Measurements from ENCODE around the gene GSTM1.
A peak's percentile ranks its signal among the peaks of the same experiment; 100 is the strongest.
"Not testable (repeated sequence)": the region's sequence is repeated elsewhere in the genome, so short reads cannot be mapped to it uniquely, and the experiment has no call there.

Gene GSTM1

DNA sequence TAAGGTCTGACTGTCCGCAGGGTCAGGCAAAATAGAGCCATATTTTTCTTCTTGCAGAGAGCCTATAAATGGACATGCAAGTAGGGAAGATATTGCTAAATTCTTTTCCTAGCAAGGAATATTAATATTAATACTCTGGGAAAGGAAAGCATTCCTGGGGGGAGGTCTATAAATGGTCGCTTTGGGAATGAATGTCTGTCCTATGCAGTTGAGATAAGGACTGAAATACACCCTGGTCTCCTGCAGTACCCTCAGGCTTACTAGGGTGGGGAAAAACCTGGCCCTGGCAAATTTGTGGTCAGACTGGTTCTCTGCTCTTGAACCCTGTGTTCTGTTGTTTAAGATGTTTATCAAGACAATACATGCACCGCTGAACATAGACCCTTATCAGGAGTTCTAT lies 15.3 kb downstream of the GSTM1 start:
- DNase-seq (ENCODE audit: low read depth) = not testable (repeated sequence)

DNA sequence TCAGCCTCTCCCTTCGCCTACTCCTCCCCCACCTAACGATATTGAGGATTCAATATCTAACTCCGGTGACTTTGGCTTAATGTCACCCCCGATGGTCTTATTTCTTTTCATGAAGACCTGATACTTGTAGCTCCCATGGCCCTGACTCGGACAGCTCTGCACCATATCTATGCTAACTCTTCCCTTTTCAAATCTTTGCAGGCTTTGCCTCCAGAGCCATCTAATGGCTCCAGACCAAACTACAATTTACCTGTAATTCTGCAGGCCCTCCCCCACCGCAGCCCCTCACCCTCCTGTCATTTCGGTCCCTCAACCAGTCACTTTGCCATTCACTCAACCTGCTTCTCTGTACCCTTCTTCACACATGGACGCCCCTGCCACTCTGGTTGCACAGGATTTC lies 16.6 kb downstream of the GSTM1 start:
- DNase-seq (ENCODE audit: low read depth) = no peak

DNA sequence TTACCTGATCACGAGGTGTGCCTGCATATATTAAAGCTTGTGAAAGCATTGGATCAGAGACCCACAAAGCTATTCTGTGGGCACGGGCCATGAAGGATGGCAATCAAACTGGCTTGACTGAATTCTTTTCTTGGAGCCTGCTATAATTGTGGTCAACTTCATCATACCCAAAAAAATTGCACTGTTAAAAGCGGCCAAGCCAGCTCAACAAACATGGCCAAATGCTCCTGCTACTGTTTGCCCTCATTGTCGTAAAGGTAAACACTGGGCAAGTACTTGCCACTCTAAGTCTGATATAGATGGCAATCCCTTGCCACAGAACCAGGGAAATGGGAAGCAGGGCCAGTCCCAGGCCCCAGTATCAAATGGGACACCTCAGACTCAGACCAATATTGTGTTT lies 17.8 kb downstream of the GSTM1 start:
- DNase-seq (ENCODE audit: low read depth) = peak; percentile 0

- DNase-seq (ENCODE audit: low read depth) = peak; percentile 0
Measured at GRCh38 chr1:109708949-109709348, 21.3 kb downstream of the GSTM1 start.

GRCh38 chr1:109709822-109710221 lies 22.2 kb downstream of the GSTM1 start:
- DNase-seq (ENCODE audit: low read depth) = peak; percentile 0

DNA sequence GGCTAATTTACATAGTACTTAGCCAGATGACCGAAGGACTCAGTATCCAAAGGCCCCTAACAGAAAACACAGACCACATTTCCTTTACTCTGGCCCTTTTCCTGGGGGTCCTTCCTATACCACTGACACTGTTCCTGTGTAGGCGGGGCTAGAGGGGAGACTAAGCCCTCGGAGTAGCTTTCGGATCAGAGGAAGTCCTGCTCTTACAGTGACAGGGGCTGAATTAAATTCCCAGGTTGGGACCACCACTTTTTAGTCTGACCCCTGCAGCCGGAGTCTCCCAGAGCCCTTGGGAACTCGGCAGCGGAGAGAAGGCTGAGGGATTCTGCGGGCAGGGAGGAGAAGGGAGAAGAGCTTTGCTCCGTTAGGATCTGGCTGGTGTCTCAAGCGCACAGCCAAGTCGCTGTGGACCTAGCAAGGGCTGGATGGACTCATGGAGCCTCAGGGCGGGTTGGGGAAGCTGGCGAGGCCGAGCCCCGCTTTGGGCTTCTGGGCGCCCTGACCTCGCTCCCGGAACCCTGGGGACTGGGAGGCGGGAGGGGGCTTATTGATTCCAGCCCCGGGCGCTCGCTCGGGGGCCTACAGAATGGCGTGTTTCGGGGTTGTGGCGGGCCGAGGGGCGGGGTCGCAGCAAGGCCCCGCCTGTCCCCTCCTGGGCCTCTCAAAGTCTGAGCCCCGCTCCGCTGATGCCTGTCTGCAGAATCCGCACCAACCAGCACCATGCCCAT lies 24.1 kb downstream of the GSTM1 start, which contains the start of gene GSTM5:
Gene GSTM5 (plus strand): TSS at position 659 of the 728 bp plus-strand sequence. CDS start 62 bp downstream, at position 721.
- peak; percentile 0 for DNase-seq (ENCODE audit: low read depth)

GRCh38 chr1:109712321-109712864 lies 24.8 kb downstream of the GSTM1 start:
- peak; percentile 0 for DNase-seq (ENCODE audit: low read depth)

DNA sequence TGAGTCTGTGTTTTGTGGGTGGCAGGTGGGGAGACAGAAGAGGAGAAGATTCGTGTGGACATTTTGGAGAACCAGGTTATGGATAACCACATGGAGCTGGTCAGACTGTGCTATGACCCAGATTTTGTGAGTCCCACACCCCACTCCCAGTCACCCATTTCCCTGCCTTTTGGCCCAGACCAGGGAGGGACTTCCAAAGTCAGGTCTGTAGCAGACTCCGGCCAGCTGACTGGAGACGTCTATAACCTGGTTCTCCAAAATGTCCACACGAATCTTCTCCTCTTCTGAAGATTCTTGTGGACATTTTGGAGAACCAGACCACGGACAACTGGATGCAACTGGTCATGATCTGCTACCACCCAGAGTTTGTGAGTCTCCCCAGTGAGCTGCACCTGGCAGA lies 26.0 kb downstream of the GSTM1 start:
- peak; percentile 0 for DNase-seq (ENCODE audit: low read depth)

- peak; percentile 0 for DNase-seq (ENCODE audit: low read depth)
Measured at GRCh38 chr1:109714661-109715372, 27.2 kb downstream of the GSTM1 start.

GRCh38 chr1:109716121-109716520 lies 28.5 kb downstream of the GSTM1 start:
- no peak for DNase-seq (ENCODE audit: low read depth)

GRCh38 chr1:109716570-109717090 lies 29.0 kb downstream of the GSTM1 start:
- no peak for DNase-seq (ENCODE audit: low read depth)

DNA sequence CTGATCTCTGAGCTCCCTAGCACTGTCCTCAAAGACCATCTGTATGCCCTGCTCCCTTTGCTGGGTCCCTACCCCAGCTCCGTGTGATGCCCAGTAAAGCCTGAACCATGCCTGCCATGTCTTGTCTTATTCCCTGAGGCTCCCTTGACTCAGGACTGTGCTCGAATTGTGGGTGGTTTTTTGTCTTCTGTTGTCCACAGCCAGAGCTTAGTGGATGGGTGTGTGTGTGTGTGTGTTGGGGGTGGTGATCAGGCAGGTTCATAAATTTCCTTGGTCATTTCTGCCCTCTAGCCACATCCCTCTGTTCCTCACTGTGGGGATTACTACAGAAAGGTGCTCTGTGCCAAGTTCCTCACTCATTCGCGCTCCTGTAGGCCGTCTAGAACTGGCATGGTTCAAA lies 30.1 kb downstream of the GSTM1 start:
- DNase-seq (ENCODE audit: low read depth) = no peak

DNA sequence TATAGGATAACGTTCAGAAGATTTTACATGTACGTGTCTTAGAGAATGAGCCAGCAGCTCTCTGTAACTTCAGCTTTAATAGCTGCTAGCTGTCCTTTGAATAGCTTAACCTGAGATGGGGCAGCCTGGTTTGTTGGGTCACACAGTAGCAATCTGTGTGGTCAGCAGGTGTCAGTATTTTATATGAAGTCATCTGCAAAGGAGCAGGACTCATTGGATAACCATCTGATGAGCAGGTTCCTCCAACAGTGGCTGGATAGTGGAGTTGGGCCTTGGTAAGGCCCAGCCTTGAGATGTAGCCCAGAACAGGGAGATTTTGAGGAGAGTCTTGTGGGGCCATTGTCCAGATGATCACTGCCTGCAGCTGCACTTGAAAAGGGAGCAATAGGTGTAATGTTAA lies 30.9 kb downstream of the GSTM1 start:
- no peak for DNase-seq (ENCODE audit: low read depth)

GRCh38 chr1:109719337-109719837 lies 31.8 kb downstream of the GSTM1 start:
- peak; percentile 68 for DNase-seq (ENCODE audit: low read depth)

DNA sequence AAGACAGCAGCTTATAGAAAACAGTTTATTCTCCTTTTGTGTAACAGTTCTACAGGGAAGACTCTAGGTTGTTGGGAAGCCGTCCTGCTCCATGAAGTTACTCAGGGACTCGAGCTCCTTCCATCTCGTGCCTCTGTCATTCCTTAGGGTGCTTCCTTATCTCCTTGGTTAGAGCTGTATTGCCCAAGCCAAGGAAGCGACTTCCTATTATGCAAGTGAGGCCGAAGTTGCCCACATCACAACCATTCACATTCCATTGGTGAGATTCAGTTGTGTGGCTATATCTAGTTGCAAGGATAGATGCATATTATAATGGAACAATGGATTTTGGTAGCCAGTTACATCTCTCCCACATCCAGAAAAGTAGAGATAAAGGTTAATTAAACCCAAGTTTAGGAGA lies 33.4 kb downstream of the GSTM1 start:
- DNase-seq (ENCODE audit: low read depth) = peak; percentile 9

GRCh38 chr1:109721971-109722370 lies 34.4 kb downstream of the GSTM1 start:
- no peak for DNase-seq (ENCODE audit: low read depth)

DNA sequence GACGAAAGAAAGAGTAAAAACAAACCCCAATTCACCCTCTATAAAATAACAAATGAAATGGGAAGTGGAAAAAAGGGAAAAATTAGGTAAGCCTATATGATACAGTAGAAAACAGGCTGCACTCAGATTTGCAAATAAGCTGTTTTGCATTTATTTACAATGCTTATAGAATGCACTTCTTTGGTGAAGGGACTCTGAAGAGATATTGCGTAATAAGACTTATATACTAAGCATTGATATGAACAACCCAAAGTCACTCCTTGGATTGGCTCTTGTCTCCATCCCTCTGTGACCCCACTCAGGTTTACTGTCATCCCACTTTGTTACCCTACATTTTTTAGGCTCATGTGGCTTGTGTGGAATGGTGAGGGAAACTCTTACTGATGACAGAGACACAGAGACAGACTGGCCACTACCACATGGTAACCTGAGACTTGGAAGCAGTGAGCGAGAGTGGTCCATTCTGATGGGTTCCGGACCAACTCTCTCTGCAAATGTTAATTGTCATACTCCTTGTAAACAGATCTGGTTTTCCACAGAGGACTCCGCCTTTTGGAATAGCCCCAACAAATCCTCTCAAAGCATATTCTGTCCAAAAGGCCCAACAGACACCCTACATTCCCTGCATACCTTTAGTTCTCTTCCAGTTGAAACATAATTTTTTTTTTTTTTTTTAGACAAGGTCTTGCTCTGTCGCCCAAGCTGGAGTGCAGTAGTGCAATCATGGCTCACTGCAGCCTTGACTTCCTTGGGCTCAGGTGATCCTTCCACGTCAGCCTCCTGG lies 35.5 kb downstream of the GSTM1 start:
- peak; percentile 25 for DNase-seq (ENCODE audit: low read depth)

DNA sequence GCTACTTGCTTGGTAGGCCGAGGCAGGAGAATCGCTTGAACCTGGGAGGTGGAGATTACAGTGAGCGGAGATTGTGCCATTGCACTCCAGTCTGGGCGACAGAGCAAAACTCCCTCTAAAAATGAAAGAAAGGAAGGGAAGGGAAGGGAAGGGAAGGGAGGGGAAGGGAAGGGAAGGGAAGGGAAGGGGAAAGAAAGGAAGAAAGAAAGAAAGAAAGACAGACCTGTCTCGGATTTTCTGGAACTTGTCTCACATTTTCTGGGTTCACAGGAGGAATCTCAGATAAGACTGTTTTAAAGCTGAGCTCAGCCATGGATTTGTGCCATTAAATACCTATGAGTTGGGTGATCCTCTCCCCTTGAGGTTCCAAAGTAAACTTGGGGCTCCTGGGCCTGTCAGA lies 37.3 kb downstream of the GSTM1 start:
- DNase-seq (ENCODE audit: low read depth) = no peak

- DNase-seq (ENCODE audit: low read depth) = no peak
Measured at GRCh38 chr1:109725510-109725909, 37.9 kb downstream of the GSTM1 start.

- no peak for DNase-seq (ENCODE audit: low read depth)
Measured at GRCh38 chr1:109726007-109726406, 38.4 kb downstream of the GSTM1 start.

GRCh38 chr1:109726728-109727373 lies 39.2 kb downstream of the GSTM1 start:
- no peak for DNase-seq (ENCODE audit: low read depth)

Data from fibroblast of gingiva (primary cell).